WTC11 (cell line): ENCODE data around the gene PCNX4. TPM values are rescaled to one million over a fixed set of nuclear protein-coding genes. Genes with fewer than 3 reads are reported as not detected.

Experiments
- ATAC-seq: fragments of 200-7000 bp; cut with Tn5 transposase; 2 replicates; pipeline ENCODE4 v1.10.0; 2021; ENCODE audit warnings: mild to moderate bottlenecking, moderate library complexity
- CTCF ChIA-PET: fragments of 300-600 bp; sonication (Branson Sonifier 250); formaldehyde crosslinking; loops from one replicate; lab custom pipeline; 2021; ENCODE audit warnings: antibody characterized with exemption; lab: Charles Lee
- POLR2A ChIA-PET: fragments of 350-600 bp; sonication (Branson Sonifier 250); formaldehyde crosslinking; loops from one replicate; lab custom pipeline; 2021; ENCODE audit warnings: antibody characterized with exemption; lab: Charles Lee
- DNase-seq: peaks from one replicate; pipeline ENCODE4 v3.0.0; 2021; ENCODE audit warnings: low spot score
- H3K27ac Mint-ChIP-seq: 2 replicates; pipeline ENCODE4 v1.8.0; 2021; ENCODE audit warnings: mixed read lengths
- H3K27me3 Mint-ChIP-seq: 2 replicates; pipeline ENCODE4 v1.8.0; 2021; ENCODE audit warnings: low read depth, mild to moderate bottlenecking, moderate library complexity, mixed read lengths
- H3K36me3 Mint-ChIP-seq: 2 replicates; pipeline ENCODE4 v1.8.0; 2021; ENCODE audit warnings: mixed read lengths
- H3K4me1 Mint-ChIP-seq: 2 replicates; pipeline ENCODE4 v1.8.0; 2022; ENCODE audit warnings: mixed read lengths
- H3K4me3 Mint-ChIP-seq: 2 replicates; pipeline ENCODE4 v1.8.0; 2021; ENCODE audit warnings: mild to moderate bottlenecking, moderate library complexity, mixed read lengths
- H3K9me3 Mint-ChIP-seq: 2 replicates; pipeline ENCODE4 v1.8.0; 2021; ENCODE audit warnings: mixed read lengths
- ATF2 ChIP-seq: sonication (generic); formaldehyde crosslinking; IDR thresholded peaks from 2 replicates; pipeline ENCODE4 v1.8.1; 2022; ENCODE audit warnings: low read depth, missing genetic modification reagents, borderline replicate concordance
- ATF3 ChIP-seq: sonication (generic); formaldehyde crosslinking; conservative IDR thresholded peaks from 2 replicates; pipeline ENCODE4 v1.8.1; 2022; ENCODE audit warnings: mild to moderate bottlenecking, missing genetic modification reagents
- E2F5 ChIP-seq: sonication (generic); formaldehyde crosslinking; IDR thresholded peaks from 2 replicates; pipeline ENCODE4 v1.8.1; 2022; ENCODE audit warnings: mild to moderate bottlenecking, moderate library complexity, missing genetic modification reagents
- EMX1 ChIP-seq: fragments of 250-450 bp; sonication (Bioruptor Pico); IDR thresholded peaks from 2 replicates; pipeline ENCODE4 v1.8.0; 2021; ENCODE audit warnings: mild to moderate bottlenecking
- ERG ChIP-seq: fragments of 250-450 bp; sonication (Bioruptor Pico); IDR thresholded peaks from 2 replicates; pipeline ENCODE4 v1.8.0; 2021; ENCODE audit warnings: mild to moderate bottlenecking
- ESRRA ChIP-seq: sonication (generic); formaldehyde crosslinking; IDR thresholded peaks from 2 replicates; pipeline ENCODE4 v1.8.1; 2022; ENCODE audit warnings: mild to moderate bottlenecking, missing genetic modification reagents, borderline replicate concordance
- ETV6 ChIP-seq: sonication (generic); formaldehyde crosslinking; IDR thresholded peaks from 2 replicates; pipeline ENCODE4 v1.8.1; 2022; ENCODE audit warnings: mild to moderate bottlenecking, missing genetic modification reagents
- FOXP1 ChIP-seq: sonication (generic); formaldehyde crosslinking; IDR thresholded peaks from 2 replicates; pipeline ENCODE4 v1.8.0; 2022; ENCODE audit warnings: missing genetic modification reagents, mild to moderate bottlenecking, moderate library complexity, borderline replicate concordance
- GTF2I ChIP-seq: fragments of 250-450 bp; sonication (Bioruptor Pico); conservative IDR thresholded peaks from 2 replicates; pipeline ENCODE4 v1.4.0; 2021; ENCODE audit warnings: mild to moderate bottlenecking
- MAX ChIP-seq: sonication (generic); formaldehyde crosslinking; IDR thresholded peaks from 2 replicates; pipeline ENCODE4 v1.8.0; 2022; ENCODE audit warnings: mild to moderate bottlenecking, missing genetic modification reagents
- NFATC4 ChIP-seq: fragments of 250-450 bp; sonication (Bioruptor Pico); IDR thresholded peaks from 2 replicates; pipeline ENCODE4 v1.9.0; 2021; ENCODE audit warnings: mild to moderate bottlenecking
- NR3C1 ChIP-seq: sonication (generic); formaldehyde crosslinking; conservative IDR thresholded peaks from 2 replicates; pipeline ENCODE4 v1.8.1; 2023; ENCODE audit warnings: low read depth, mild to moderate bottlenecking, missing genetic modification reagents
- SOX15 ChIP-seq: fragments of 250-450 bp; sonication (Bioruptor Pico); IDR thresholded peaks from 2 replicates; pipeline ENCODE4 v1.9.0; 2021; ENCODE audit warnings: mild to moderate bottlenecking
- TEAD4 ChIP-seq: sonication (generic); formaldehyde crosslinking; IDR thresholded peaks from 2 replicates; pipeline ENCODE4 v1.8.0; 2022; ENCODE audit warnings: mild to moderate bottlenecking, missing genetic modification reagents
- ZNF317 ChIP-seq: sonication (generic); formaldehyde crosslinking; IDR thresholded peaks from 2 replicates; pipeline ENCODE4 v1.8.1; 2023; ENCODE audit warnings: low read depth, mild to moderate bottlenecking, moderate library complexity, missing genetic modification reagents, borderline replicate concordance
- total RNA-seq: library from RNA; stranded (reverse); gene quantifications from 3 replicates; pipeline ENCODE4 v1.2.3, GENCODE V29; 2021

The PCNX4 gene
- total RNA-seq, 1 experiment from 2014 or later: 31.7 TPM

- POLR2A ChIA-PET: no interaction called here
- H3K4me3 Mint-ChIP-seq: no peak overlapping the region
- H3K27ac Mint-ChIP-seq: no peak overlapping the region
- CTCF ChIA-PET: no interaction called here
- no peaks in the 10 kb centered on the region for H3K27me3 Mint-ChIP-seq
- TF ChIP-seq GTF2I (CRISPR knock-in tag) (no peak), ESRRA (CRISPR knock-in tag) (no peak), NFATC4 (CRISPR knock-in tag) (no peak), NR3C1 (CRISPR knock-in tag) (no peak), EMX1 (CRISPR knock-in tag) (no peak), ETV6 (CRISPR knock-in tag) (no peak), SOX15 (CRISPR knock-in tag) (no peak)
- no peaks in the 10 kb centered on the region for H3K4me1 Mint-ChIP-seq
- DNase-seq (no peak), ATAC-seq (no peak)
- H3K9me3 Mint-ChIP-seq: no peaks in the 10 kb centered on the region
- peaks cover 1% of the 10 kb centered on the region; the same call in 1 of the 2 replicates for H3K36me3 Mint-ChIP-seq
Observed at GRCh38 chr14:60133487-60133886, 41.8 kb downstream of the PCNX4 start.

GRCh38 chr14:60134702-60135101, 43.0 kb downstream of the PCNX4 start:
- ATAC-seq: no peak
- H3K4me3 Mint-ChIP-seq: no peak overlapping the region
- POLR2A ChIA-PET: no interaction called here
- no peaks in the 10 kb centered on the region for H3K36me3 Mint-ChIP-seq
- CTCF ChIA-PET: no interaction called here
- no peaks in the 10 kb centered on the region for H3K4me1 Mint-ChIP-seq
- no peak overlapping the region for H3K27ac Mint-ChIP-seq
- H3K27me3 Mint-ChIP-seq: no peaks in the 10 kb centered on the region
- no peaks in the 10 kb centered on the region for H3K9me3 Mint-ChIP-seq
- DNase-seq: no peak
- TF ChIP-seq ATF3 (CRISPR knock-in tag) (no peak), E2F5 (CRISPR knock-in tag) (no peak), TEAD4 (CRISPR knock-in tag) (no peak)
- TF ChIP-seq, all 79 proteins: peak for 0

GRCh38 chr14:60151715-60152114, 60.0 kb downstream of the PCNX4 start:
- ChIA-PET POLR2A (no interaction called here), CTCF (interaction anchor here (0.6 kb wide), 1 partner anchor 519 kb away, joined by 3 read pairs; no protein-coding TSS in a partner anchor)
- H3K36me3 Mint-ChIP-seq: peaks cover 40% of the 10 kb centered on the region
- no peak overlapping the region for H3K27ac Mint-ChIP-seq
- DNase-seq (no peak), ATAC-seq (no peak)
- no peak overlapping the region for H3K4me3 Mint-ChIP-seq
- no peaks in the 10 kb centered on the region for H3K27me3 Mint-ChIP-seq
- TF ChIP-seq MAX (CRISPR knock-in tag) (no peak), FOXP1 (no peak), ATF2 (CRISPR knock-in tag) (no peak), NFATC4 (CRISPR knock-in tag) (no peak), ERG (CRISPR knock-in tag) (no peak)
- H3K4me1 Mint-ChIP-seq: peaks cover 4% of the 10 kb centered on the region
- H3K9me3 Mint-ChIP-seq: no peaks in the 10 kb centered on the region

GRCh38 chr14:60153991-60154390, 62.3 kb downstream of the PCNX4 start:
- no peak for ATAC-seq
- ChIA-PET POLR2A (interaction anchor here (2.0 kb wide), 1 partner anchor 11 kb away, joined by 6 read pairs; the partner anchor contains the start of gene DHRS7), CTCF (no interaction called here)
- H3K4me1 Mint-ChIP-seq: peaks cover 4% of the 10 kb centered on the region
- H3K4me3 Mint-ChIP-seq: no peak overlapping the region
- H3K9me3 Mint-ChIP-seq: no peaks in the 10 kb centered on the region
- no peak for TF ChIP-seq ZNF317 (CRISPR knock-in tag)
- no peak for TF ChIP-seq MAX (CRISPR knock-in tag)
- no peak for TF ChIP-seq E2F5 (CRISPR knock-in tag)
- no peak for DNase-seq
- peaks cover 37% of the 10 kb centered on the region for H3K36me3 Mint-ChIP-seq
- no peak overlapping the region for H3K27ac Mint-ChIP-seq
- H3K27me3 Mint-ChIP-seq: no peaks in the 10 kb centered on the region
